PC-9 (cell line): ENCODE measurements around the gene PPP2R3B. TPM values are rescaled to one million over a fixed set of nuclear protein-coding genes. Genes with fewer than 3 reads are reported as not detected.
"Not testable (repeated sequence)": the region's sequence is repeated elsewhere in the genome, so short reads cannot be mapped to it uniquely, and the experiment has no call there.

ENCODE experiments used
- BruUV-seq: library from RNA; stranded (reverse); fragments of 400-500 nt; replicated peaks from 2 replicates; lab custom pipeline; 2021; lab: Mats Ljungman, UMichigan
- CTCF ChIA-PET: fragments of 300-600 bp; sonication (Branson Sonifier 250); formaldehyde crosslinking; loops from one replicate; lab custom pipeline; 2022; ENCODE audit warnings: antibody characterized with exemption; lab: Charles Lee
- POLR2A ChIA-PET: fragments of 300-600 bp; sonication (Branson Sonifier 250); formaldehyde crosslinking; loops from one replicate; lab custom pipeline; 2022; ENCODE audit warnings: antibody characterized with exemption; ENCODE audit not compliant: unreplicated experiment; lab: Charles Lee
- DNase-seq, 2 experiments: peaks; one replicate each; pipeline versions ENCODE4 v3.0.0 to v3.0.0-alpha.2; 2015 to 2022; ENCODE audit warnings: mixed read lengths in 1 of 2
- H2AFZ ChIP-seq: fragments of 200-600 bp; sonication (generic); 2 replicates; pipeline ENCODE4 v1.8.1; 2017; ENCODE audit warnings: antibody characterized with exemption
- H3F3A ChIP-seq: fragments of 200-600 bp; sonication (generic); 2 replicates; pipeline ENCODE4 v1.8.1; 2017; ENCODE audit warnings: antibody characterized with exemption, mild to moderate bottlenecking, low read depth; ENCODE audit not compliant: insufficient read depth
- H3K27ac ChIP-seq: fragments of 200-600 bp; sonication (generic); 2 replicates; pipeline ENCODE4 v1.6.1; 2016; ENCODE audit warnings: mixed run types
- H3K27me3 ChIP-seq: fragments of 200-600 bp; sonication (generic); 2 replicates; pipeline ENCODE4 v1.6.1; 2016; ENCODE audit warnings: low read depth, mixed run types; ENCODE audit not compliant: insufficient read depth
- H3K36me3 ChIP-seq: fragments of 200-600 bp; sonication (generic); 2 replicates; pipeline ENCODE4 v1.6.1; 2016; ENCODE audit warnings: low read depth, mixed run types
- H3K4me1 ChIP-seq: fragments of 200-600 bp; sonication (generic); replicated peaks from 2 replicates; pipeline ENCODE4 v1.6.1; 2016; ENCODE audit warnings: mixed run types; ENCODE audit not compliant: insufficient read depth
- H3K4me2 ChIP-seq: fragments of 200-600 bp; sonication (generic); 2 replicates; pipeline ENCODE4 v1.6.1; 2017; ENCODE audit warnings: mixed run types
- H3K4me3 ChIP-seq: fragments of 200-600 bp; sonication (generic); 2 replicates; pipeline ENCODE4 v1.6.1; 2016; ENCODE audit warnings: mixed run types
- H3K79me2 ChIP-seq: fragments of 200-600 bp; sonication (generic); 2 replicates; pipeline ENCODE4 v1.6.1; 2017; ENCODE audit warnings: low read depth, mixed run types
- H3K9me2 ChIP-seq: fragments of 200-600 bp; sonication (generic); 2 replicates; pipeline ENCODE4 v1.8.1; 2017; ENCODE audit warnings: mild to moderate bottlenecking; ENCODE audit not compliant: insufficient read depth
- H3K9me3 ChIP-seq: fragments of 200-600 bp; sonication (generic); 2 replicates; pipeline ENCODE4 v1.8.1; 2016; ENCODE audit warnings: low read depth; ENCODE audit not compliant: insufficient read depth
- H4K20me1 ChIP-seq: fragments of 200-600 bp; sonication (generic); 2 replicates; pipeline ENCODE4 v1.8.1; 2017; ENCODE audit not compliant: insufficient read depth
- EZH2 ChIP-seq: fragments of 200-600 bp; sonication (generic); IDR thresholded peaks from 2 replicates; pipeline ENCODE4 v1.8.0; 2017; ENCODE audit warnings: antibody characterized with exemption, low read depth
- intact Hi-C: fragments of 100-400 bp; cut with micrococcal nuclease; formaldehyde crosslinking; loops from one replicate; pipeline ENCODE4 v1.10.0; 2022; ENCODE audit not compliant: unreplicated experiment
- total RNA-seq: library from RNA; stranded (reverse); gene quantifications from 2 replicates; pipeline ENCODE4 v1.2.3, GENCODE V29; 2021
- TF ChIP-seq, protein P1 (sequence below): fragments of 200-600 bp; sonication (generic); conservative IDR thresholded peaks from 2 replicates; pipeline ENCODE4 v1.6.1; 2017; ENCODE audit warnings: mixed run types, antibody characterized with exemption, mild to moderate bottlenecking, moderate library complexity

PPP2R3B gene
- total RNA-seq, 1 experiment from 2014 or later, result 32.5 TPM

DNA sequence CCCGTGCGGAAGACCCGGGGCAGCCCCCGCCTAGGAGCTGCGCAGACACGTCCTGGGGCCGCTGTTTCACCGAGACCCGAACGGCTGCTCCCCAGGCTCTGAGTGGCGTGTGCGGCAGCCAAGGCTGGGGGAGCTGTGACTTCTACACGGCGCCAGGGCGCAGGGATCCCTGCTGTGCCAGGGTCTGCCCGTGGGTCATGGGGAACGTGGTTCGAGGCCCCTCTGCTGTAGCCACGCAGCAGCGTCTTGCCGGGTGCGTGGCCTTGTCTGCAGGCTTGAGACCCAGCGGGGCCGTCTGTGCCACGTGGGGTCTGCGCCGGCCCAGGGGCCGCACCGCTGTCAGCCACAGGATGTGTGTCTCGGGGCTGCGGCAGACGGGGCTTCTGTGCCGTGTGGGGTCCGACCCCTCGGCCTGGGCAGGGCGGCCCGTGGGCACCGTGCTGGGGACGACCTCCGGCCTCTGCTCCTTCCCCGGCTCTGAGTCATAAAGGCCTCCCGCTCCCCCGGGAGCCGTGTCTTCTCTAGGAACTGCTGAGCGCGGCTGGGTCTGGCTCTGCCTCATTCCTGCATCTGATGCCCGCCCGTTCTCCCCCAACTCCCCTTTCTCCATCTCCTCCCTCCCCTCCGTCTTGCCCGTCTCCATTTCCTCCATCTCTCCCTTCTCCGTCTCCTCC, 55.4 kb downstream of the PPP2R3B start:
- POLR2A ChIA-PET, result no interaction called here
- CTCF ChIA-PET, result no interaction called here
- H4K20me1 ChIP-seq, result no peaks in the 10 kb centered on the region
- no TSS peak for BruUV-seq
- no peak overlapping the region for H3K4me3 ChIP-seq
- H3K27ac ChIP-seq, result no peak overlapping the region
- DNase-seq, result no peak
- H3K36me3 ChIP-seq, result no peaks in the 10 kb centered on the region
- no peaks in the 10 kb centered on the region for H3K9me2 ChIP-seq
- intact Hi-C loops, result no loop called here
- TF ChIP-seq EZH2, result no peak
- TF ChIP-seq, protein P1, sequence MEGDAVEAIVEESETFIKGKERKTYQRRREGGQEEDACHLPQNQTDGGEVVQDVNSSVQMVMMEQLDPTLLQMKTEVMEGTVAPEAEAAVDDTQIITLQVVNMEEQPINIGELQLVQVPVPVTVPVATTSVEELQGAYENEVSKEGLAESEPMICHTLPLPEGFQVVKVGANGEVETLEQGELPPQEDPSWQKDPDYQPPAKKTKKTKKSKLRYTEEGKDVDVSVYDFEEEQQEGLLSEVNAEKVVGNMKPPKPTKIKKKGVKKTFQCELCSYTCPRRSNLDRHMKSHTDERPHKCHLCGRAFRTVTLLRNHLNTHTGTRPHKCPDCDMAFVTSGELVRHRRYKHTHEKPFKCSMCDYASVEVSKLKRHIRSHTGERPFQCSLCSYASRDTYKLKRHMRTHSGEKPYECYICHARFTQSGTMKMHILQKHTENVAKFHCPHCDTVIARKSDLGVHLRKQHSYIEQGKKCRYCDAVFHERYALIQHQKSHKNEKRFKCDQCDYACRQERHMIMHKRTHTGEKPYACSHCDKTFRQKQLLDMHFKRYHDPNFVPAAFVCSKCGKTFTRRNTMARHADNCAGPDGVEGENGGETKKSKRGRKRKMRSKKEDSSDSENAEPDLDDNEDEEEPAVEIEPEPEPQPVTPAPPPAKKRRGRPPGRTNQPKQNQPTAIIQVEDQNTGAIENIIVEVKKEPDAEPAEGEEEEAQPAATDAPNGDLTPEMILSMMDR, result no peak
- no peaks in the 10 kb centered on the region for H3K4me1 ChIP-seq
- H3K4me2 ChIP-seq, result no peak overlapping the region
- no peaks in the 10 kb centered on the region for H3K27me3 ChIP-seq
- H2AFZ ChIP-seq, result no peak overlapping the region
- no peaks in the 10 kb centered on the region for H3K79me2 ChIP-seq
- H3K9me3 ChIP-seq, result no peaks in the 10 kb centered on the region
- H3F3A ChIP-seq, result no peaks in the 10 kb centered on the region

DNA sequence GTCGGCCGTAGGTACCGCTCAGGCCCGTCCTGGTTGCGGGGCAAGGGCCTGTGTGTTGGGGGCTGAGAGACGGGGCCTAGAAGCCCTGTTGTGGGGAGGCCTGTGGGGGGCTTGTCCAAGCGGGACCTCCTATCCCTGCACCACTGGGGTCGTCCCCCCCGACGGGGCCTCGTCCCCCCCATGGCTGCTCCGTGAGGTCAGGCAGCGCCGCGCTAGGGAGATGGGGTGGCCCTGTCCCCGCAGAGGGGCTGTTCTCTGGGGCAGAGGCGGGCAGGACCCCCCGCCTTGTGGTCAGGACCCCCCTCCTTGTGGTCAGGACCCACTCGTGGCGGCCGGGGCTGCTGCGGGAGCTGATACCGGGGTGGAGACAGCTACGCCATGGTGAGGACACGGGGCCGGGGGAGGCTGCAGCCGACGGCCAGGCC, 56.0 kb downstream of the PPP2R3B start:
- intact Hi-C loops, result no loop called here
- BruUV-seq, result no TSS peak
- ChIA-PET CTCF (no interaction called here), POLR2A (no interaction called here)
- no peak for DNase-seq
- no peak overlapping the region for H2AFZ ChIP-seq
- H3K4me3 ChIP-seq, result no peak overlapping the region
- no peaks in the 10 kb centered on the region for H4K20me1 ChIP-seq
- no peak overlapping the region for H3K4me2 ChIP-seq
- TF ChIP-seq, protein P1, result no peak
- TF ChIP-seq EZH2, result no peak
- no peaks in the 10 kb centered on the region for H3F3A ChIP-seq
- H3K9me3 ChIP-seq, result no peaks in the 10 kb centered on the region
- H3K4me1 ChIP-seq, result no peaks in the 10 kb centered on the region
- no peaks in the 10 kb centered on the region for H3K27me3 ChIP-seq
- H3K79me2 ChIP-seq, result no peaks in the 10 kb centered on the region
- no peak overlapping the region for H3K27ac ChIP-seq
- H3K36me3 ChIP-seq, result no peaks in the 10 kb centered on the region
- no peaks in the 10 kb centered on the region for H3K9me2 ChIP-seq

DNA sequence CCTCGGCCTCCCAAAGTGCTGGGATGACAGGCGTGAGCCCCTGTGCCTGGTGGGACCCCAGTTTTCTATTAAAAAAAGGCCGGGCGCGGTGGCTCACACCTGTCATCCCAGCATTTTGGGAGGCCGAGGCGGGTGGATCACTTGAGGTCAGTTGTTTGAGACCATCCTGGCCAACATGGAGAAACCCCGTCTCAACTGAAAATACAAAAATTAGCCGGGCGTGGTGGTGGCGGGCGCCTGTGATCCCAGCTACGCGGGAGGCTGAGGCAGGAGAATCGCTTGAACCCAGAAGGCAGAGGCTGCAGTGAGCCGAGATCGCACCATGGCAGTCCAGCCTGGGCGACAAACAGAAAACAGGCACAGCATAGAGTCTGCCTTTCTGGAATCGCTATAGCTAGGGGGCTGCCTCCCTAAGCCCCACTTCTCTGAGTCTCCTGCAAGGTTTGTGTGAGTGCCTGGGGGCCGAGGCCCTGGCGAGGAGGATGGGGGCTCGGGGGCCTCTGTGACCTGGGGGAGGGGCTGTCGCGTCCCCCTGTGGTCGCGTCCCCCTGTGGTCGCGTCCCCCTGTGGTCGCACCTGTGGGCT, 56.5 kb downstream of the PPP2R3B start:
- CTCF ChIA-PET, H3K9me2 ChIP-seq, H3K4me1 ChIP-seq, POLR2A ChIA-PET, H3K4me3 ChIP-seq, H4K20me1 ChIP-seq, H3K27ac ChIP-seq, intact Hi-C loops, H3K4me2 ChIP-seq, H3K27me3 ChIP-seq, DNase-seq, BruUV-seq, H3K36me3 ChIP-seq, H2AFZ ChIP-seq, H3K79me2 ChIP-seq, H3K9me3 ChIP-seq, H3F3A ChIP-seq: not testable (repeated sequence)
